HEK293 (cell line): ENCODE results near the gene DCHS2.
"Not testable (repeated sequence)": the region's sequence is repeated elsewhere in the genome, so short reads cannot be mapped to it uniquely, and the experiment has no call there.

Experiments used
- CTCF ChIA-PET: fragments of 350-600 bp; formaldehyde crosslinking; extraction: SDS; loops from one replicate; lab custom pipeline; 2021; ENCODE audit warnings: antibody characterized with exemption; lab: Yijun Ruan, JAX
- POLR2A ChIA-PET: fragments of 300-600 bp; formaldehyde crosslinking; extraction: SDS; loops from one replicate; lab custom pipeline; 2020; ENCODE audit warnings: antibody characterized with exemption, inconsistent platforms; lab: Yijun Ruan, JAX
- H3K27ac ChIP-seq: fragments of 200-500 bp; sonication (Bioruptor generic); 2 replicates; pipeline ENCODE4 v1.5.1; 2014; ENCODE audit warnings: low read depth, low read length, control low read depth, inconsistent platforms; ENCODE audit errors: extremely low read depth
- H3K36me3 ChIP-seq, 2 experiments: fragments of 200-500 bp in 1 of 2; sonication (Bioruptor generic) in 1 of 2; 1 replicate in 1 of 2; 2 replicates in 1 of 2; pipeline ENCODE4 v1.5.1; 2014 to 2017; ENCODE audit warnings: inconsistent platforms in 2 of 2, low read length in 2 of 2; ENCODE audit not compliant: control insufficient read depth in 2 of 2, insufficient read depth in 1 of 2
- H3K4me1 ChIP-seq: fragments of 200-500 bp; sonication (Bioruptor generic); 2 replicates; pipeline ENCODE4 v1.5.1; 2014; ENCODE audit warnings: mild to moderate bottlenecking, low read length, inconsistent platforms; ENCODE audit not compliant: control insufficient read depth, insufficient read depth
- H3K4me3 ChIP-seq: 2 replicates; pipeline ENCODE4 v1.5.1; 2011; ENCODE audit warnings: low read depth, mild to moderate bottlenecking, control low read depth, low read length, moderate library complexity
- H3K9me3 ChIP-seq: fragments of 200-500 bp; sonication (Bioruptor generic); 2 replicates; pipeline ENCODE4 v1.5.1; 2014; ENCODE audit warnings: low read depth, low read length, inconsistent platforms; ENCODE audit not compliant: control insufficient read depth, insufficient read depth
- SCRT2 ChIP-seq: fragments of 450-650 bp; formaldehyde crosslinking; IDR thresholded peaks from 2 replicates; pipeline ENCODE4 v1.5.1; 2016; ENCODE audit warnings: missing biosample characterization, missing genetic modification characterization
- SETDB1 ChIP-seq: IDR thresholded peaks from one replicate; pipeline ENCODE4 v1.6.1; 2017; ENCODE audit warnings: mild to moderate bottlenecking, low read length, moderate library complexity, mixed read lengths; ENCODE audit not compliant: insufficient read length
- SP3 ChIP-seq: fragments of 450-650 bp; formaldehyde crosslinking; IDR thresholded peaks from 2 replicates; pipeline ENCODE4 v1.5.1; 2016; ENCODE audit warnings: missing biosample characterization, missing genetic modification characterization
- YY1 ChIP-seq: fragments of 450-650 bp; formaldehyde crosslinking; IDR thresholded peaks from 2 replicates; pipeline ENCODE4 v1.5.1; 2018; ENCODE audit warnings: missing biosample characterization, missing genetic modification characterization
- ZBTB48 ChIP-seq: fragments of 450-650 bp; formaldehyde crosslinking; IDR thresholded peaks from 2 replicates; pipeline ENCODE4 v1.5.1; 2016; ENCODE audit warnings: missing biosample characterization, missing genetic modification characterization
- ZNF221 ChIP-seq: fragments of 450-650 bp; formaldehyde crosslinking; IDR thresholded peaks from 2 replicates; pipeline ENCODE4 v1.5.1; 2017; ENCODE audit warnings: missing biosample characterization, missing genetic modification characterization, borderline replicate concordance
- ZNF223 ChIP-seq: fragments of 450-650 bp; formaldehyde crosslinking; IDR thresholded peaks from 2 replicates; pipeline ENCODE4 v1.5.1; 2016; ENCODE audit warnings: missing biosample characterization, missing genetic modification characterization
- ZNF266 ChIP-seq: fragments of 450-650 bp; formaldehyde crosslinking; IDR thresholded peaks from 2 replicates; pipeline ENCODE4 v1.5.1; 2016; ENCODE audit warnings: missing biosample characterization, missing genetic modification characterization, low read depth
- ZNF311 ChIP-seq: fragments of 450-650 bp; formaldehyde crosslinking; IDR thresholded peaks from 2 replicates; pipeline ENCODE4 v1.5.1; 2017; ENCODE audit warnings: missing biosample characterization, missing genetic modification characterization, borderline replicate concordance
- ZNF426 ChIP-seq: fragments of 450-650 bp; formaldehyde crosslinking; IDR thresholded peaks from 2 replicates; pipeline ENCODE4 v1.5.1; 2017; ENCODE audit warnings: missing biosample characterization, missing genetic modification characterization, mild to moderate bottlenecking, inconsistent platforms, moderate library complexity
- ZNF530 ChIP-seq: fragments of 450-650 bp; formaldehyde crosslinking; IDR thresholded peaks from 2 replicates; pipeline ENCODE4 v1.5.1; 2016; ENCODE audit warnings: low read depth, missing biosample characterization, missing genetic modification characterization
- ZNF560 ChIP-seq: fragments of 450-650 bp; formaldehyde crosslinking; IDR thresholded peaks from 2 replicates; pipeline ENCODE4 v1.5.1; 2017; ENCODE audit warnings: missing biosample characterization, missing genetic modification characterization, borderline replicate concordance
- ZNF626 ChIP-seq: fragments of 450-650 bp; sonication (Bioruptor Pico); formaldehyde crosslinking; IDR thresholded peaks from 2 replicates; pipeline ENCODE4 v1.5.1; 2018; ENCODE audit warnings: missing biosample characterization, missing genetic modification characterization, inconsistent platforms
- ZNF658 ChIP-seq: fragments of 450-650 bp; formaldehyde crosslinking; IDR thresholded peaks from 2 replicates; pipeline ENCODE4; 2016; ENCODE audit warnings: missing biosample characterization, missing genetic modification characterization
- ZNF707 ChIP-seq: fragments of 450-650 bp; formaldehyde crosslinking; IDR thresholded peaks from 2 replicates; pipeline ENCODE4 v1.5.1; 2016; ENCODE audit warnings: missing biosample characterization, missing genetic modification characterization
- ZNF843 ChIP-seq: fragments of 450-650 bp; formaldehyde crosslinking; IDR thresholded peaks from 2 replicates; pipeline ENCODE4 v1.5.1; 2016; ENCODE audit warnings: missing biosample characterization, missing genetic modification characterization
- TF ChIP-seq, protein P1 (sequence below): fragments of 450-650 bp; IDR thresholded peaks from 2 replicates; pipeline ENCODE4 v1.5.1; 2018; ENCODE audit warnings: missing biosample characterization, missing genetic modification characterization
- TF ChIP-seq, protein P2 (sequence below): fragments of 450-650 bp; formaldehyde crosslinking; IDR thresholded peaks from 2 replicates; pipeline ENCODE4 v1.5.1; 2017; ENCODE audit warnings: missing biosample characterization, missing genetic modification characterization
- TF ChIP-seq, protein P3 (sequence below): fragments of 450-650 bp; formaldehyde crosslinking; optimal IDR thresholded peaks from 2 replicates; pipeline ENCODE3; 2016; ENCODE audit warnings: missing biosample characterization, mild to moderate bottlenecking, missing genetic modification characterization
- TF ChIP-seq, protein P4 (sequence below): fragments of 450-650 bp; formaldehyde crosslinking; IDR thresholded peaks from 2 replicates; pipeline ENCODE4 v1.5.1; 2016; ENCODE audit warnings: missing biosample characterization, missing genetic modification characterization
- TF ChIP-seq, protein P5 (sequence below): fragments of 450-650 bp; formaldehyde crosslinking; IDR thresholded peaks from 2 replicates; pipeline ENCODE4 v1.5.1; 2016; ENCODE audit warnings: missing biosample characterization, missing genetic modification characterization, low read depth

Gene DCHS2

DNA sequence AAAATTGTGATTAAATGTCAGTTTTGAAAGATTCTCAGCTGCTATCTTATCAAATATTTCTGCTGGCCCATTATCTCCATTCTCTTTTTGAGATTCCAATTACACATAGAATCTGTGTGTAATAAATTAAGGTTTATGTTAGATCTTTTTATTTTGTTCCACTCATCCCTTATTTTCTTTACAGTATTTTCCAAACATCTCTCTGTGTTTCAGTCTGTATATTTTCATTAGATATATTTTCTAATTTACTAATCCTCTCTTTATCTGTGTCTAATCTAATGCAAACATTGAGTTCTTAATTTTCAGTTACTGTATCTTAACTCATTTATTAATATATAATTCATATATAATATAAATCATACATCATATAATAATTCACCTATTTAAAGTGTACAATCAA is 268.7 kb downstream of the DCHS2 start:
- ChIA-PET CTCF (no interaction called here), POLR2A (no interaction called here)
- Histone ChIP-seq H3K4me3 (no peak overlapping the region), H3K36me3 (no peaks in the 10 kb centered on the region), H3K9me3 (no peaks in the 10 kb centered on the region), H3K27ac (no peak overlapping the region), H3K4me1 (no peaks in the 10 kb centered on the region)
- TF ChIP-seq ZNF560 (tag by site-specific recombination): no peak
- TF ChIP-seq ZNF707 (tag by site-specific recombination): no peak
- TF ChIP-seq ZNF266: no peak
- no peak for TF ChIP-seq ZNF626 (tag by site-specific recombination)
- TF ChIP-seq SETDB1: peak; percentile 70
- TF ChIP-seq, protein P1, sequence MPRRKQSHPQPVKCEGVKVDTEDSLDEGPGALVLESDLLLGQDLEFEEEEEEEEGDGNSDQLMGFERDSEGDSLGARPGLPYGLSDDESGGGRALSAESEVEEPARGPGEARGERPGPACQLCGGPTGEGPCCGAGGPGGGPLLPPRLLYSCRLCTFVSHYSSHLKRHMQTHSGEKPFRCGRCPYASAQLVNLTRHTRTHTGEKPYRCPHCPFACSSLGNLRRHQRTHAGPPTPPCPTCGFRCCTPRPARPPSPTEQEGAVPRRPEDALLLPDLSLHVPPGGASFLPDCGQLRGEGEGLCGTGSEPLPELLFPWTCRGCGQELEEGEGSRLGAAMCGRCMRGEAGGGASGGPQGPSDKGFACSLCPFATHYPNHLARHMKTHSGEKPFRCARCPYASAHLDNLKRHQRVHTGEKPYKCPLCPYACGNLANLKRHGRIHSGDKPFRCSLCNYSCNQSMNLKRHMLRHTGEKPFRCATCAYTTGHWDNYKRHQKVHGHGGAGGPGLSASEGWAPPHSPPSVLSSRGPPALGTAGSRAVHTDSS (tag by site-specific recombination): no peak

DNA sequence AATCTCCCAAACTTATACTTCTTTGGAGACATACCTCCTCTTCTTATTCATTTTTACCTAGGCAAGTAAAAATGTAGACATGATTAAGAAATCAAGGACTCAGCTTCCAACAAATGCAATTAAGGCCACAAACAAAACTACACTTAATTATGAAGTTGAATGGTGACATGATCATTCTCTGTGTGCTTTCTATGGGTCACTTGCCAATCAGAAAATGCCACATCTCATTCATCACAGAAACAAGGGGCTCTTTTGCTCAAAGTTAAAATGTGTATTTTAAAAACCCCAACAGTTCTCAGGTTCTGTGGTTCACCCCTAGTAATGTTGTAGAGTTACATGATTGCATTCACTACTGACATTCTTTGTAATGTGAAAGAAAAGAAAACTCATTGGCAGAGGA is 273.5 kb downstream of the DCHS2 start:
- CTCF ChIA-PET: no interaction called here

DNA sequence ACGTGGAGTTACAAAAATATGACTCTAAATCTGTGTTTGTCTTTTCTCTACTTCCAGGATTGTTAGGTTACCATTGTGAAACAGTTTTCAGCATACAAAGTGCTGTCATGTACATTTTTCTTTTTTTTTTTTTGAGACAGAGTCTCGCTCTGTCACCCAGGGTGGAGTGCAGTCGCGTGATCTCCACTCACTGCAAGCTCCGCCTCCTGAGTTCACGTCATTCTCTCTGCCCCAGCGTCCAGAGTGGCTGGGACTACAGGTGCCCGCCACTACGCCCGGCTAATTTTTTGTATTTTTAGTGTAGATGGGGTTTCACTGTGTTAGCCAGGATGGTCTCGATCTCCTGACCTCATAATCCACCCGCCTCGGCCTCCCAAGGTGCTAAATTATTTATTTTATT is 274.2 kb downstream of the DCHS2 start:
- H3K36me3 ChIP-seq, H3K27ac ChIP-seq, POLR2A ChIA-PET, CTCF ChIA-PET, H3K4me1 ChIP-seq, H3K4me3 ChIP-seq, H3K9me3 ChIP-seq: not testable (repeated sequence)

More for the DNA sequence above, 273.5 kb downstream of the DCHS2 start:
- POLR2A ChIA-PET: no interaction called here
- H3K4me3 ChIP-seq: no peak overlapping the region
- H3K27ac ChIP-seq: no peak overlapping the region
- H3K4me1 ChIP-seq: no peaks in the 10 kb centered on the region
- H3K36me3 ChIP-seq: no peaks in the 10 kb centered on the region
- no peaks in the 10 kb centered on the region for H3K9me3 ChIP-seq
- TF ChIP-seq SCRT2 (tag by site-specific recombination): no peak
- TF ChIP-seq ZNF530 (tag by site-specific recombination): no peak
- TF ChIP-seq SP3 (tag by site-specific recombination): no peak
- no peak for TF ChIP-seq ZNF311 (tag by site-specific recombination)
- TF ChIP-seq, protein P2, sequence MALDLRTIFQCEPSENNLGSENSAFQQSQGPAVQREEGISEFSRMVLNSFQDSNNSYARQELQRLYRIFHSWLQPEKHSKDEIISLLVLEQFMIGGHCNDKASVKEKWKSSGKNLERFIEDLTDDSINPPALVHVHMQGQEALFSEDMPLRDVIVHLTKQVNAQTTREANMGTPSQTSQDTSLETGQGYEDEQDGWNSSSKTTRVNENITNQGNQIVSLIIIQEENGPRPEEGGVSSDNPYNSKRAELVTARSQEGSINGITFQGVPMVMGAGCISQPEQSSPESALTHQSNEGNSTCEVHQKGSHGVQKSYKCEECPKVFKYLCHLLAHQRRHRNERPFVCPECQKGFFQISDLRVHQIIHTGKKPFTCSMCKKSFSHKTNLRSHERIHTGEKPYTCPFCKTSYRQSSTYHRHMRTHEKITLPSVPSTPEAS: no peak
- no peak for TF ChIP-seq ZNF221 (tag by site-specific recombination)
- TF ChIP-seq YY1 (tag by site-specific recombination): no peak
- no peak for TF ChIP-seq ZNF223 (tag by site-specific recombination)
- TF ChIP-seq, protein P3, sequence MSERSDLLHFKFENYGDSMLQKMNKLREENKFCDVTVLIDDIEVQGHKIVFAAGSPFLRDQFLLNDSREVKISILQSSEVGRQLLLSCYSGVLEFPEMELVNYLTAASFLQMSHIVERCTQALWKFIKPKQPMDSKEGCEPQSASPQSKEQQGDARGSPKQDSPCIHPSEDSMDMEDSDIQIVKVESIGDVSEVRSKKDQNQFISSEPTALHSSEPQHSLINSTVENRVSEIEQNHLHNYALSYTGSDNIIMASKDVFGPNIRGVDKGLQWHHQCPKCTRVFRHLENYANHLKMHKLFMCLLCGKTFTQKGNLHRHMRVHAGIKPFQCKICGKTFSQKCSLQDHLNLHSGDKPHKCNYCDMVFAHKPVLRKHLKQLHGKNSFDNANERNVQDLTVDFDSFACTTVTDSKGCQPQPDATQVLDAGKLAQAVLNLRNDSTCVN (tag by site-specific recombination): no peak

DNA sequence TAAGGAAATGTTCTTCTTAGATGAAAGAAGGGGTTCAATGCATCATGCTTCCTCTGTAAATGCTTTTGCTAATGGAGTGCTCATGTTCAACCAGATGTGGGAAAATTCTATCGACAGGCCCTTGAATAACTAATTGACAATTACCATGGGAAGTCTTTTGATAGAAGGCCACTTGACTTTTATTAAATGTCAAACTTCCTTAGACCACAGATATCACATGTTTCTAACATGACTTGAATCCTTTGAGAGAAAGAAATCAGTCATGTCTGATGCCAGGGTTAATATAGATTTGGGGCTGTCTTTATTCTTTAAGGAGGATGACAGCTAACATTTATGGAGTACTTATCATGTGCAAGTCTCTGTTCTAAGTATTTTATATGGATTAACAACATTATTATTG is 280.1 kb downstream of the DCHS2 start:
- no peaks in the 10 kb centered on the region for H3K4me1 ChIP-seq
- ChIA-PET CTCF (no interaction called here), POLR2A (no interaction called here)
- H3K9me3 ChIP-seq: no peaks in the 10 kb centered on the region
- H3K4me3 ChIP-seq: no peak overlapping the region
- H3K36me3 ChIP-seq: no peaks in the 10 kb centered on the region
- H3K27ac ChIP-seq: no peak overlapping the region
- no peak for TF ChIP-seq ZBTB48 (tag by site-specific recombination)
- TF ChIP-seq, protein P4, sequence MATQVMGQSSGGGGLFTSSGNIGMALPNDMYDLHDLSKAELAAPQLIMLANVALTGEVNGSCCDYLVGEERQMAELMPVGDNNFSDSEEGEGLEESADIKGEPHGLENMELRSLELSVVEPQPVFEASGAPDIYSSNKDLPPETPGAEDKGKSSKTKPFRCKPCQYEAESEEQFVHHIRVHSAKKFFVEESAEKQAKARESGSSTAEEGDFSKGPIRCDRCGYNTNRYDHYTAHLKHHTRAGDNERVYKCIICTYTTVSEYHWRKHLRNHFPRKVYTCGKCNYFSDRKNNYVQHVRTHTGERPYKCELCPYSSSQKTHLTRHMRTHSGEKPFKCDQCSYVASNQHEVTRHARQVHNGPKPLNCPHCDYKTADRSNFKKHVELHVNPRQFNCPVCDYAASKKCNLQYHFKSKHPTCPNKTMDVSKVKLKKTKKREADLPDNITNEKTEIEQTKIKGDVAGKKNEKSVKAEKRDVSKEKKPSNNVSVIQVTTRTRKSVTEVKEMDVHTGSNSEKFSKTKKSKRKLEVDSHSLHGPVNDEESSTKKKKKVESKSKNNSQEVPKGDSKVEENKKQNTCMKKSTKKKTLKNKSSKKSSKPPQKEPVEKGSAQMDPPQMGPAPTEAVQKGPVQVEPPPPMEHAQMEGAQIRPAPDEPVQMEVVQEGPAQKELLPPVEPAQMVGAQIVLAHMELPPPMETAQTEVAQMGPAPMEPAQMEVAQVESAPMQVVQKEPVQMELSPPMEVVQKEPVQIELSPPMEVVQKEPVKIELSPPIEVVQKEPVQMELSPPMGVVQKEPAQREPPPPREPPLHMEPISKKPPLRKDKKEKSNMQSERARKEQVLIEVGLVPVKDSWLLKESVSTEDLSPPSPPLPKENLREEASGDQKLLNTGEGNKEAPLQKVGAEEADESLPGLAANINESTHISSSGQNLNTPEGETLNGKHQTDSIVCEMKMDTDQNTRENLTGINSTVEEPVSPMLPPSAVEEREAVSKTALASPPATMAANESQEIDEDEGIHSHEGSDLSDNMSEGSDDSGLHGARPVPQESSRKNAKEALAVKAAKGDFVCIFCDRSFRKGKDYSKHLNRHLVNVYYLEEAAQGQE (tag by site-specific recombination): no peak
- no peak for TF ChIP-seq ZNF426 (tag by site-specific recombination)
- no peak for TF ChIP-seq ZNF658 (tag by site-specific recombination)
- TF ChIP-seq, protein P5, sequence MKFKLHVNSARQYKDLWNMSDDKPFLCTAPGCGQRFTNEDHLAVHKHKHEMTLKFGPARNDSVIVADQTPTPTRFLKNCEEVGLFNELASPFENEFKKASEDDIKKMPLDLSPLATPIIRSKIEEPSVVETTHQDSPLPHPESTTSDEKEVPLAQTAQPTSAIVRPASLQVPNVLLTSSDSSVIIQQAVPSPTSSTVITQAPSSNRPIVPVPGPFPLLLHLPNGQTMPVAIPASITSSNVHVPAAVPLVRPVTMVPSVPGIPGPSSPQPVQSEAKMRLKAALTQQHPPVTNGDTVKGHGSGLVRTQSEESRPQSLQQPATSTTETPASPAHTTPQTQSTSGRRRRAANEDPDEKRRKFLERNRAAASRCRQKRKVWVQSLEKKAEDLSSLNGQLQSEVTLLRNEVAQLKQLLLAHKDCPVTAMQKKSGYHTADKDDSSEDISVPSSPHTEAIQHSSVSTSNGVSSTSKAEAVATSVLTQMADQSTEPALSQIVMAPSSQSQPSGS: no peak
- TF ChIP-seq ZNF843 (tag by site-specific recombination): no peak
